HG03060 (cell line): ENCODE measurements around the gene TOGARAM2.

Source experiments
- ATAC-seq: cut with Tn5 transposase; IDR thresholded peaks from one replicate; pipeline ENCODE4 v1.9.1; 2021; ENCODE audit warnings: low read depth, moderate number of reproducible peaks; ENCODE audit not compliant: unreplicated experiment

The TOGARAM2 gene

DNA sequence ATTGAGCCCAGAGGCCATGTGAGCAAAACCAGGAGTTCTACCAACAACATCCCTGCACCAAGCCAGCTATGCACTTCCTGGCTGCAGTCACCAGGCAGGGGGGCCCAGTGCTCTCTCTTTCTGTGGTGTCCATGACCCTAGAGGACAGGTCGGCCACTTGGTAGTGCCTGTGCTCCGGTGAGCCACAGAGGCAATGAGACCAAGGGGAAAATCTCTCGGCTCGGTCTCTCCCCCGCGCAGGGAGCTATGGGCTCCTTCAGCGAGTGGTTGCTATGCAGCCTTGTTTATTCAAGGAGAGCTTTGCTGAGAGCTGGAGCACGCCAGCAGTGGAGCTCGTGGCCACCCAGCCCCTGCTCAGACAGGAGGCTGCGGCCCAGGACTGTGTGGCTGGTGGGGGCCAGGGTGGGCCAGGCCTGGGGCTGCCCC, at the start of gene TOGARAM2:
TSS of gene TOGARAM2 (plus strand) at position 283 of the 426 bp plus-strand sequence. CDS start 13,537 bp downstream, outside the sequence.
- ATAC-seq = no peak

- ATAC-seq = no peak
Observed at GRCh38 chr2:28934769-28935168, 46.3 kb upstream of the TOGARAM2 start.

GRCh38 chr2:28941008-28941407, 40.1 kb upstream of the TOGARAM2 start:
- no peak for ATAC-seq

- no peak for ATAC-seq
Observed at GRCh38 chr2:28944535-28945248, 36.4 kb upstream of the TOGARAM2 start.

- no peak for ATAC-seq
Observed at GRCh38 chr2:28948160-28948559, 32.9 kb upstream of the TOGARAM2 start.

DNA sequence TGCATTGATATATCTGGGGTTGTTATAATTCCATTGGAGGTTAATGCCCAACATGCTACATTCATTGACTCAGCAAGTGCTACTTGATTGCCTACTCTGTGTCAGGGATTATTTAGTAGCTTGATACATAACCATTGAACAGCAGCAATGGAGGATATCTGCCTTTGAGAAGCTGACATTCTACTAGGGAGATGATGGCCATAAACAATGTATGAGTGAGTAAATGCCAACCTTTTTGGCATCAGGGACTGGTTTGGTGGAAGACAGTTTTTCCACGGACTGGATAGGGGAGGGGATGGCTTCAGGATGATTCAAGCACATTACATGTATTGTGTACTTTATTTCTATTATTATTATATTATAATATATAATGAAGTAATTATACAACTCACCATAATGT, 31.9 kb upstream of the TOGARAM2 start:
- ATAC-seq = no peak

- no peak for ATAC-seq
Observed at GRCh38 chr2:28949617-28950305, 31.3 kb upstream of the TOGARAM2 start.

DNA sequence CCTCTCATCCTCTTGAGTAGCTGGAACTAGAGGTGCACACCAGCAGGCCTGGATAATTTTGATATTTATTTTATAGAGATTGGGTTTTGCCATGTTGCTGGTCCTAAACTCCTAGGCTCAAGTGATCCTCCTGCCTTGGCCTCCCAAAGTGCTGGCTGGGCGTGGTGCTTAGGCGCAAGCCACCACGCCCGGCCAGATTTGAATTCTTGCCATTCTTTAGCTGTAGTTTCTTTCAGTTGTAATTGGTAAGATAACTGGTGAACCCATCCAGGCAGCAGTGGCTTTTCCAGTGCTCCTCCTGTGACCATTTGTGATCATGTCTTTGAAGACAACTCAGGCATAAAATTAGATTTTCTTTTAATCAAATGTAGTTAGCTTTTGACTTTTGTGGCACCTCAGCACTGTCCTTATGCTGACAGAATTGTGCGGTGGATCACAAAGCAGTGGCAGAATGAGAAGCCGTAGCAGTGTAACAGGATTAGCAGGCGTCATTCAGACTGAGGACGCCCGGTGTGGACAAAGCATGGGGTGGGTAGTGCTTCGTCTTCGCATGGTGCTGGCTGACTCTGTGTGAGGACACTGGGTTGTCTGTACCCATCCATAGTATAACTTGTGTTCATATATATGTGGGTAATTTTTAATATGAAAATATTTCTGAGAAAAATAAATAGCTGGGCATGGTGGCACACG, 30.0 kb upstream of the TOGARAM2 start:
- ATAC-seq = no peak

- ATAC-seq = no peak
Observed at GRCh38 chr2:28951910-28952835, 28.9 kb upstream of the TOGARAM2 start.

- ATAC-seq = no peak
Observed at GRCh38 chr2:28952836-28953211, 28.3 kb upstream of the TOGARAM2 start.

- ATAC-seq = no peak
Observed at GRCh38 chr2:28955467-28955866, 25.6 kb upstream of the TOGARAM2 start.

- ATAC-seq = no peak
Observed at GRCh38 chr2:28956415-28956826, 24.7 kb upstream of the TOGARAM2 start.

DNA sequence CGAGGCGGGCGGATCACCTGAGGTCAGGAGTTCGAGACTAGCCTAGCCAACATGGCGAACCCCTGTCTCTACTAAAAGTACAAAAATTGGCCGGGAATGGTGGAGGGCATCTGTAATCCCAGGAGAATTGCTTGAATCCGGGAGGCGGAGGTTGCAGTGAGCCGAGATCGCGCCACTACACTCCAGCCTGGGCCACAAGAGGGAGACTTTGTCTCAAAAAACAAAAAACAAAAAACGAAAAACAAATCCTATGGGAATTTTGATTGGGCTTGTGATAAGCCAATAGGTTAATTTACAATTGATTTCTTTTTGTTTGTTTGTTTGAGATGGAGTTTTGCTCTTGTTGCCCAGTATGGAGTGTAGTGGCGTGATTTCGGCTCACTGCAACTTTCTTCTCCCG, 24.2 kb upstream of the TOGARAM2 start:
- ATAC-seq = no peak

GRCh38 chr2:28958689-28959088, 22.4 kb upstream of the TOGARAM2 start:
- no peak for ATAC-seq

DNA sequence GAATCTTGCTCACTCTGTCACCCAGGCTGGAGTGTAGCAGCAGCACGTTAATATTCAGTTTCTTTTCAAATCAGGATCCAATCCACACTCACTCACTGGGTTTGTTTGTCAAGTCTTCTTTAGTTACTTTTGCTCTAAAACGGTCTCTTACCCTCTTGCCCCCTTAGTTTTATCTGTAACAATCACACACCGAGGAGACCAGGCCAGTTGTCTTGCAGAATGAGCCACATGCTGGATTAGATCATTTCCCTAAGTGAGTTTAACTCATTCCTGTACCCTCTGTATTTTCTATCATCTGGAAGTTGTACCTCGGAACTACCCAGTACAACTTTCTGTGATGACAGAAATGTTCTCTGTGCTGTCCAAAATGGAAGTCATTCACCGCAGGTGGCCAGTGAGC, 20.7 kb upstream of the TOGARAM2 start:
- no peak for ATAC-seq

DNA sequence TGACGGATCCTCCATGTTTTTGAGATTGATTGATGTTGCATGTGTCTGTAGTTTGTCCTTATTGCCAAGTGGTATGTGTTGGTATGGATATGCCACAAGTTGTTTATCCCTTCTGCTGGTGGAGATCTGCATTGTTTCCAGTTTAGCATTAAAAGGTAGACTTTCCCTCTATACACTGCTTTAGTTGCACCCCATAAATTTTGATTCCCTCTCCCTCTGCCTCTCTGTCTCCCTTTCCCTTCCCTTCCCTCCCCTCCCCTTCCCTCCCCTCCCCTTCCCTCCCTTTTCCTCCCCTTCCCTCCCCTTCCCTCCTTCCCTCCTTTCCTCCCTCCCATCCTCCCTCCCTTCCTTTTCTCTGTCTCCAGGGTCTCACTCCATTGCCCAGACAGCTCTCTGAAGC, 18.6 kb upstream of the TOGARAM2 start:
- no peak for ATAC-seq

- ATAC-seq = no peak
Observed at GRCh38 chr2:28970464-28971160, 10.5 kb upstream of the TOGARAM2 start.

DNA sequence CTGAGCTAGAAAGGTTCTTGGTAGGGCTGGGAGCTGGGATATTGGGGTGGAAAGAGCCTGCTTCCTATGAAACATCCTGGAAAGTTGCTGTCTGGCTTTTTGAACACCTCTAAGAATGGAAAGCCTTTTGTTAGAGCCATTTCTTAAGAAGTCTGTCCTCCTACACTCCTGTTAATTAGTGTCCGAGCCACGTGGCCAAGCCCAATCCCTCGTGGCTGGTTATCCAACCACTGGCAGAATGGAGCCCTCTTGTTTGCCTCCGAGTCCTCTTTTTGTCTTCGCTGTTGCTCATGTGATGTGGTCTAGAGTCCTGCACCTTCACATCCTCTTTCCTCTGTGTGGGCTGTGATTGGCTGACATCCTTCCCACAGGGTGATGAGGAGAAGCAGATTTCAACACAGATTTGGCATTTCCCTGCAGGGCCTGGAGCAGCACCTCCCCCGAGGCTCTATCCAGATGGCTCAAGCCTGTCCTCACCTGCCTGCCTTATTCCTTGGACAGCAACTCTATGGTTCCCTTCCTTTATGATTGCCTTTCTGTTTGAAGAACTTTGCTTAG, 8.2 kb upstream of the TOGARAM2 start:
- ATAC-seq = no peak

GRCh38 chr2:28974252-28974651, 6.8 kb upstream of the TOGARAM2 start:
- no peak for ATAC-seq

GRCh38 chr2:28975671-28976070, 5.4 kb upstream of the TOGARAM2 start:
- no peak for ATAC-seq
